Ascending aorta (tissue), 2 donors: ENCODE data around the gene TSPAN10. TPM values are rescaled to one million over a fixed set of nuclear protein-coding genes. Genes with fewer than 3 reads are reported as not detected.

Source experiments
- DNase-seq, 2 donors: peaks; one replicate each; pipeline ENCODE4 v3.0.0-alpha.2; 2019; ENCODE audit warnings: low spot score in 2 of 2
- H3K27ac ChIP-seq, 2 donors: fragments of 200-600 bp; sonication (generic); one replicate each; pipeline ENCODE4 v1.5.1; 2016 to 2017; ENCODE audit warnings: mild to moderate bottlenecking in 1 of 2
- H3K27me3 ChIP-seq: fragments of 200-600 bp; sonication (generic); one replicate; pipeline ENCODE4 v1.5.1; 2017
- H3K36me3 ChIP-seq, 2 donors: fragments of 200-600 bp; sonication (generic); one replicate each; pipeline ENCODE4 v1.5.1; 2016
- H3K4me1 ChIP-seq, 2 donors: fragments of 200-600 bp; sonication (generic); one replicate each; pipeline ENCODE4 v1.5.1; 2016 to 2017; ENCODE audit warnings: mild to moderate bottlenecking in 1 of 2
- H3K4me3 ChIP-seq, 2 donors: fragments of 200-600 bp; sonication (generic); one replicate each; pipeline ENCODE4 v1.5.1; 2016 to 2017; ENCODE audit warnings: mild to moderate bottlenecking in 1 of 2
- H3K9me3 ChIP-seq, 2 donors: fragments of 200-600 bp; sonication (generic); one replicate each; pipeline ENCODE4 v1.5.1; 2016
- intact Hi-C: fragments of 100-400 bp; cut with DNase I; formaldehyde crosslinking; loops from one replicate; pipeline ENCODE4 v1.15.1; 2023
- total RNA-seq: library from RNA; depleted of rRNA; stranded (reverse); fragments of >200 nt; gene quantifications from one replicate; pipeline ENCODE4 v1.1.0, GENCODE V29; 2016
- TF ChIP-seq, protein P1 (sequence below), 3 experiments: fragments of 200-600 bp in 2 of 3; fragments of 450-650 bp in 1 of 3; sonication (generic) in 2 of 3; IDR thresholded peaks; one replicate each; pipeline ENCODE4 v1.5.1; 2016 to 2019; ENCODE audit warnings: antibody characterized with exemption in 3 of 3, mild to moderate bottlenecking in 1 of 3, moderate library complexity in 1 of 3

The TSPAN10 gene
- total RNA-seq, 1 donor from 2014 or later, result not detected

DNA sequence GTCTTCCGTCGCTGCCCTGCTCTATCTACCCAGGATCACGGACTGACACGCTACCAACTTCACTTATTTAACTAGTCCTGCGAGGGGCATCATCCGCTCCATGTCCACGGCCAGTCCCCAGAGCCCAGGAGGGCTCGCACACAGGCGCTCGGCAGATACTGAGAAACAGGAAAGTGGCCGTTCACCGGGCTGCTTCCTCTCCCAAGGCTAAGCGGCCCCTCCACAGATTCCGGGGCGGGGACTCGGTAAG, 29.0 kb downstream of the TSPAN10 start:
- TF ChIP-seq, protein P1, sequence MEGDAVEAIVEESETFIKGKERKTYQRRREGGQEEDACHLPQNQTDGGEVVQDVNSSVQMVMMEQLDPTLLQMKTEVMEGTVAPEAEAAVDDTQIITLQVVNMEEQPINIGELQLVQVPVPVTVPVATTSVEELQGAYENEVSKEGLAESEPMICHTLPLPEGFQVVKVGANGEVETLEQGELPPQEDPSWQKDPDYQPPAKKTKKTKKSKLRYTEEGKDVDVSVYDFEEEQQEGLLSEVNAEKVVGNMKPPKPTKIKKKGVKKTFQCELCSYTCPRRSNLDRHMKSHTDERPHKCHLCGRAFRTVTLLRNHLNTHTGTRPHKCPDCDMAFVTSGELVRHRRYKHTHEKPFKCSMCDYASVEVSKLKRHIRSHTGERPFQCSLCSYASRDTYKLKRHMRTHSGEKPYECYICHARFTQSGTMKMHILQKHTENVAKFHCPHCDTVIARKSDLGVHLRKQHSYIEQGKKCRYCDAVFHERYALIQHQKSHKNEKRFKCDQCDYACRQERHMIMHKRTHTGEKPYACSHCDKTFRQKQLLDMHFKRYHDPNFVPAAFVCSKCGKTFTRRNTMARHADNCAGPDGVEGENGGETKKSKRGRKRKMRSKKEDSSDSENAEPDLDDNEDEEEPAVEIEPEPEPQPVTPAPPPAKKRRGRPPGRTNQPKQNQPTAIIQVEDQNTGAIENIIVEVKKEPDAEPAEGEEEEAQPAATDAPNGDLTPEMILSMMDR (IDR thresholded peaks at IDR 0.05), result no peak
- H3K36me3 ChIP-seq, result peaks cover 16 to 20% of the 10 kb centered on the region in 2 donors
- peak overlapping the region; percentile 68 to 69 for H3K4me3 ChIP-seq
- no peaks in the 10 kb centered on the region for H3K27me3 ChIP-seq
- H3K4me1 ChIP-seq, result peaks cover 3 to 17% of the 10 kb centered on the region in 2 donors
- no peak for DNase-seq
- H3K27ac ChIP-seq, result peak overlapping the region; percentile 65 to 80
- no peaks in the 10 kb centered on the region for H3K9me3 ChIP-seq
- intact Hi-C loops, result loop anchor here (1.0 kb wide), 3 partner anchors 17 to 46 kb away; partner anchors contain the start of genes ARL16, NPLOC4, SLC25A10 and TSPAN10

DNA sequence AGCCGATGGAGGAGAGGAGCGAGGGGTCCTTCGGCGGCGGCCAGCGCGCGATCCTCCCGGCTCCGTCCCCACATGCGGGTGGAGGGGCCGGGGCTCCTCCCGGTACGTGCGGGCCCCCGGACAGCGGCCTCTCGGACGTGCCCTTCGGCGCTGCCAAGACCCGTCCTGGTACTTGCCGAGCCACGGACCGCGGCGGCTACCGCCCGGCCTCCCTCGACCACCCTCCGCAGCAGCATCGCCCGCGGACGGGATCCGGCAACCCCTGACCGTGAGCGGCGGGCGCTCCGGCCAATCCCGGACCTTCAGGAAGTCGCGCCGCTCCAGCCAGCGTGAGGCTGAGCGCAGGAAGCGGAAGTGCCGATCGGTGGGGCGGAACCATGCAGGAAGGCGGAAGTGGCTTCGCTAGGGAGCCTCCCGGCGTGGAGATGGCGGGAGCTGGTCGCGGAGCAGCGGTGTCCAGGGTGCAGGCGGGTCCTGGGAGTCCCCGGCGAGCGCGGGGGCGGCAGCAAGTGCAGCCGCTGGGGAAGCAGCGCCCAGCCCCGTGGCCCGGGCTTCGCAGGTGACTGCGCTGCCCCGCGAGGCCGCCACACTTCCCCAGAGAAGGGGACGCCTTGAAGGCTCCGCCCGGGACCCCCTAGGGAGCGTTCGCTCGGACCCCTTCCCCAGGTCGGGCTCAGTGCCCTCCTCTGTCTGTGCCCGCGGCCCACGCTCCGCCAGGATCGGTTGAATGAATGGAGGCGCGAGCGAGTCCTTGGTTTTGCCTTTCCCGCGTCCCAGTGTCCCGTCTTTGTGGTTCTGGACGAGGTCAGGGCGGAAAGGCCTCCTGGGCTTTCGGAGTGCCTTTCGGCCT, 29.6 kb downstream of the TSPAN10 start, which contains the start of the genes CCDC137 and OXLD1:
Gene CCDC137 (plus strand): TSS at position 396 of the 850 bp plus-strand sequence. CDS start 30 bp downstream, at position 426.
Gene OXLD1 (minus strand): TSS at position 264 of the 850 bp plus-strand sequence. CDS start 28 bp downstream, at position 236.
- H3K27ac ChIP-seq, result peak within 1 kb of the TSS; percentile 65 to 80
- TF ChIP-seq, protein P1 (IDR thresholded peaks at IDR 0.05), result no peak
- intact Hi-C loops, result loop anchor here (1.0 kb wide), 3 partner anchors 17 to 46 kb away; partner anchors contain the start of genes ARL16, NPLOC4, SLC25A10 and TSPAN10
- peak; percentile 79 to 97 for DNase-seq
- peaks cover 3 to 17% of the 10 kb centered on the region in 2 donors for H3K4me1 ChIP-seq
- no peaks in the 10 kb centered on the region for H3K9me3 ChIP-seq
- H3K36me3 ChIP-seq, result peaks cover 18 to 24% of the 10 kb centered on the region in 2 donors
- H3K4me3 ChIP-seq, result peak within 1 kb of the TSS; percentile 68 to 69
- H3K27me3 ChIP-seq, result no peaks in the 10 kb centered on the region

GRCh38 chr17:81667754-81668153, 30.8 kb downstream of the TSPAN10 start:
- TF ChIP-seq, protein P1 (IDR thresholded peaks at IDR 0.05), result no peak
- peak overlapping the region in 1 of 2 donors; percentile 68 for H3K4me3 ChIP-seq
- H3K27ac ChIP-seq, result no peak overlapping the region
- no peaks in the 10 kb centered on the region for H3K27me3 ChIP-seq
- H3K4me1 ChIP-seq, result peaks cover 3 to 17% of the 10 kb centered on the region in 2 donors
- peaks cover 29 to 36% of the 10 kb centered on the region in 2 donors for H3K36me3 ChIP-seq
- DNase-seq, result no peak
- no peaks in the 10 kb centered on the region for H3K9me3 ChIP-seq
- intact Hi-C loops, result no loop called here

GRCh38 chr17:81672504-81672903, 35.5 kb downstream of the TSPAN10 start:
- intact Hi-C loops, result no loop called here
- H3K27me3 ChIP-seq, result no peaks in the 10 kb centered on the region
- peaks cover 33 to 44% of the 10 kb centered on the region in 2 donors for H3K36me3 ChIP-seq

GRCh38 chr17:81672954-81673353, 36.0 kb downstream of the TSPAN10 start:
- H3K9me3 ChIP-seq, result no peaks in the 10 kb centered on the region
- intact Hi-C loops, result no loop called here

More at GRCh38 chr17:81672504-81672903, 35.5 kb downstream of the TSPAN10 start:
- Histone ChIP-seq H3K4me3 (no peak overlapping the region), H3K4me1 (peaks cover 0 to 3% of the 10 kb centered on the region in 2 donors), H3K9me3 (no peaks in the 10 kb centered on the region), H3K27ac (no peak overlapping the region)
- TF ChIP-seq, protein P1 (IDR thresholded peaks at IDR 0.05), result no peak
- no peak for DNase-seq

More at GRCh38 chr17:81672954-81673353, 36.0 kb downstream of the TSPAN10 start:
- no peaks in the 10 kb centered on the region for H3K27me3 ChIP-seq
- H3K36me3 ChIP-seq, result peaks cover 33 to 44% of the 10 kb centered on the region in 2 donors
- H3K27ac ChIP-seq, result no peak overlapping the region
- TF ChIP-seq, protein P1 (IDR thresholded peaks at IDR 0.05), result no peak
- DNase-seq, result no peak
- no peak overlapping the region for H3K4me3 ChIP-seq
- no peaks in the 10 kb centered on the region for H3K4me1 ChIP-seq
